Esophagus muscularis mucosa (tissue), 4 donors: ENCODE results near the gene BCAS1.

Experiments
- CTCF ChIP-seq, 3 experiments: fragments of 200-600 bp in 2 of 3; fragments of 450-650 bp in 1 of 3; sonication (generic) in 2 of 3; IDR thresholded peaks; one replicate each; pipeline ENCODE4 v1.5.1; 2017 to 2019; ENCODE audit warnings: antibody characterized with exemption in 3 of 3, mild to moderate bottlenecking in 2 of 3, moderate library complexity in 1 of 3
- EP300 ChIP-seq: sonication (generic); formaldehyde crosslinking; IDR thresholded peaks from one replicate; pipeline ENCODE4 v1.6.1; 2017; ENCODE audit warnings: antibody characterized with exemption
- POLR2A ChIP-seq: fragments of 450-650 bp; IDR thresholded peaks from one replicate; pipeline ENCODE4 v1.6.1; 2017; ENCODE audit warnings: antibody characterized with exemption, moderate library complexity, mild to moderate bottlenecking, low read depth

- TF ChIP-seq CTCF (IDR thresholded peaks at IDR 0.05), result no peak
- no peak for TF ChIP-seq POLR2A
- no peak for TF ChIP-seq EP300
Observed at GRCh38 chr20:54061101-54061881, 9.1 kb downstream of the BCAS1 start.
